Liver (tissue), 9 donors: ENCODE results near the gene TMEM135. TPM values are rescaled to one million over a fixed set of nuclear protein-coding genes. Genes with fewer than 3 reads are reported as not detected.
"Not testable (repeated sequence)": the region's sequence is repeated elsewhere in the genome, so short reads cannot be mapped to it uniquely, and the experiment has no call there.

Experiments used
- DNase-seq: peaks from one replicate; pipeline ENCODE4 v3.0.0-alpha.2; 2017; ENCODE audit warnings: low spot score
- H3K27ac ChIP-seq, 2 donors: one replicate each; pipeline ENCODE4 v1.7.0; 2013; ENCODE audit warnings: inconsistent platforms in 2 of 2, low read length in 2 of 2, control low read depth in 1 of 2, low read depth in 1 of 2, mild to moderate bottlenecking in 1 of 2
- H3K27me3 ChIP-seq, 4 donors: one replicate each; pipeline versions ENCODE4 v1.6.1 to v1.7.0; 2013; ENCODE audit warnings: low read length in 3 of 4, inconsistent platforms in 1 of 4, mild to moderate bottlenecking in 1 of 4, moderate library complexity in 1 of 4; ENCODE audit not compliant: control insufficient read depth in 4 of 4, insufficient read depth in 4 of 4
- H3K36me3 ChIP-seq, 4 donors: one replicate each; pipeline versions ENCODE4 v1.6.1 to v1.7.0; 2013; ENCODE audit warnings: low read length in 3 of 4, mild to moderate bottlenecking in 3 of 4, low read depth in 1 of 4, moderate library complexity in 1 of 4; ENCODE audit not compliant: control insufficient read depth in 4 of 4, insufficient read depth in 3 of 4
- H3K4me1 ChIP-seq, 4 donors: one replicate each; pipeline versions ENCODE4 v1.6.1 to v1.7.0; 2013; ENCODE audit warnings: low read length in 3 of 4, mild to moderate bottlenecking in 3 of 4, moderate library complexity in 1 of 4; ENCODE audit not compliant: control insufficient read depth in 4 of 4, insufficient read depth in 4 of 4
- H3K4me3 ChIP-seq, 3 donors: one replicate each; pipeline versions ENCODE4 v1.6.1 to v1.7.0; 2013; ENCODE audit warnings: low read length in 3 of 3, control low read depth in 1 of 3, low read depth in 1 of 3, mild to moderate bottlenecking in 1 of 3
- H3K9ac ChIP-seq, 2 donors: one replicate each; pipeline ENCODE4 v1.7.0; 2013; ENCODE audit warnings: low read length in 2 of 2, mild to moderate bottlenecking in 2 of 2, moderate library complexity in 2 of 2, control low read depth in 1 of 2, low read depth in 1 of 2
- H3K9me3 ChIP-seq, 4 donors: one replicate each; pipeline versions ENCODE4 v1.6.1 to v1.7.0; 2013; ENCODE audit warnings: low read length in 3 of 4; ENCODE audit not compliant: control insufficient read depth in 4 of 4
- EGR1 ChIP-seq, 2 donors: IDR thresholded peaks; 2 replicates each; pipeline ENCODE4 v1.6.1; 2016 to 2018; ENCODE audit warnings: antibody characterized with exemption in 2 of 2, low read depth in 2 of 2
- GABPA ChIP-seq, 2 donors: IDR thresholded peaks in 1 of 2; conservative IDR thresholded peaks in 1 of 2; 2 replicates each; pipeline ENCODE4 v1.6.1; 2016; ENCODE audit warnings: antibody characterized with exemption in 2 of 2, mild to moderate bottlenecking in 1 of 2, moderate library complexity in 1 of 2
- HNF4A ChIP-seq, 2 donors: conservative IDR thresholded peaks; 2 replicates each; pipeline ENCODE4 v1.6.1; 2016; ENCODE audit warnings: antibody characterized with exemption in 2 of 2, mild to moderate bottlenecking in 2 of 2
- RAD21 ChIP-seq, 2 donors: IDR thresholded peaks; 2 replicates each; pipeline ENCODE4 v1.6.1; 2016; ENCODE audit warnings: antibody characterized with exemption in 2 of 2, mild to moderate bottlenecking in 2 of 2
- RXRA ChIP-seq, 2 donors: IDR thresholded peaks; 2 replicates each; pipeline ENCODE4 v1.6.1; 2017 to 2018; ENCODE audit warnings: antibody characterized with exemption in 2 of 2, mild to moderate bottlenecking in 1 of 2
- SP1 ChIP-seq: IDR thresholded peaks from 2 replicates; pipeline ENCODE4 v1.6.1; 2018; ENCODE audit warnings: antibody characterized with exemption, mild to moderate bottlenecking
- TAF1 ChIP-seq: conservative IDR thresholded peaks from 2 replicates; pipeline ENCODE4 v1.6.1; 2016; ENCODE audit warnings: antibody characterized with exemption, mild to moderate bottlenecking
- YY1 ChIP-seq: IDR thresholded peaks from 2 replicates; pipeline ENCODE4 v1.6.1; 2016; ENCODE audit warnings: antibody characterized with exemption, mild to moderate bottlenecking
- WGBS: extraction: QIAGEN DNeasy Blood & Tissue Kit; methylation state at CpG from one replicate; pipeline ENCODE4 v1.1.7; 2013; 5-methylcytosine and 5-hydroxymethylcytosine counted together
- polyA plus RNA-seq, 2 donors: library from polyadenylated mRNA; stranded (reverse) in 1 of 2; unstranded in 1 of 2; fragments of 200-250 nt in 1 of 2; fragments of >200 nt in 1 of 2; fragmentation: Nextera tagmentation in 1 of 2; extraction: Ambion mirVana in 1 of 2; gene quantifications; one replicate each; pipeline versions ENCODE4 v1.2.1 to v1.2.3, GENCODE V29; 2013 to 2015
- total RNA-seq, 2 donors: library from RNA; depleted of rRNA; stranded (reverse); fragments of >200 nt; gene quantifications; one replicate each; pipeline ENCODE4 v1.2.3, GENCODE V29; 2014
- TF ChIP-seq, protein P1 (sequence below): IDR thresholded peaks from 2 replicates; pipeline ENCODE4 v1.6.1; 2016; ENCODE audit warnings: antibody characterized with exemption
- TF ChIP-seq, protein P2 (sequence below): fragments of 150-350 bp; IDR thresholded peaks from 2 replicates; pipeline ENCODE4 v1.5.1; 2017; ENCODE audit warnings: improper control_type of control experiment, low read depth, low read length; ENCODE audit not compliant: missing input control
- TF ChIP-seq, protein P3 (sequence below): IDR thresholded peaks from 2 replicates; pipeline ENCODE4 v1.6.1; 2016; ENCODE audit warnings: antibody characterized with exemption, mild to moderate bottlenecking
- donor health status: healthy.
- donor health status: healthy.
- donor health status: healthy.
- donor health status: healthy.
- donor health status: healthy.

The TMEM135 gene
- total and polyA plus RNA-seq, 4 donors: 10.0 to 38.9 (median 23.5) TPM

DNA sequence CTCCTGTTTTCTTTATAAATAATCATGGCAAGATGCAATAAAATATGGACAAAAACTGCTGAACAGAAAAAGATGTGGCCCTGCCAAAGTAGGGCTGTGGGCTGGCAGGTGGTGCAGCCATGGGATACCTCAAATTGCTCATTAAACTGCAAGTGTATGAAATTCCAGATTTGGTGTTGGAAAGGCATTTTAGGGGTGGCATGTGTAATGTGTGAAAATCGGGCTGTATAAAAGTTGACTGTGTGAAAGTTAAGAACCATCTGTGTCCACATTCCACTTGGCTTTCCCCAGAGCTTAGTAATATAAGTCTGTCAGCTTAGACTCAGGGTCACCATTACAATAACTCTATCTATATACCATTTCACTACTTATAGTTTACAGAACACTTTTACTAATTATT lies 47.7 kb upstream of the TMEM135 start:
- Histone ChIP-seq H3K27me3 (no peaks in the 10 kb centered on the region), H3K4me3 (no peak overlapping the region), H3K9ac (no peak overlapping the region), H3K9me3 (no peaks in the 10 kb centered on the region), H3K4me1 (peaks cover 0 to 7% (median 0%) of the 10 kb centered on the region in 4 donors), H3K36me3 (no peaks in the 10 kb centered on the region), H3K27ac (no peak overlapping the region)
- 73% methylated on average over 1 of the region's 1 CpG for WGBS
- no peak for TF ChIP-seq RAD21 (IDR thresholded peaks at IDR 0.05)
- no peak for DNase-seq

DNA sequence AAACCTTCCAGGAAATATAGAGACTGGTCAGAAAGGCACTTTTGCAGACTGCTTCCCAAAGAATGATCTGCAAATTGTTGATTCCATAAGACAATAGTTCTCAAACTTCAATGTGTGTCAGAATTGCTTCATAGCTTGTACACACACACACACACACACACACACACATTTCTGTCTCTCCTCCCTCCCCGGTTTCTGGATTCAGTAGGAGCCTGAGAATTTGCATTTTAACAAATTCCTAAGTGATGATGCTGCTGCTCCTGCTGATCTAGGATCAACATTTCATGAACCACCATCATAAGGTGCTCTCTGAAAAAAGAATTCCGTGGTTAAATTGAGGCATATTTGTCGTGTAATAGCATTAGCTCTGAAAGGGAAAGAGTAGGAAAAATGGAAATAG lies 47.2 kb upstream of the TMEM135 start:
- Histone ChIP-seq H3K36me3 (no peaks in the 10 kb centered on the region), H3K27ac (no peak overlapping the region), H3K9me3 (no peaks in the 10 kb centered on the region), H3K4me1 (peaks cover 0 to 7% (median 0%) of the 10 kb centered on the region in 4 donors), H3K9ac (no peak overlapping the region), H3K4me3 (no peak overlapping the region), H3K27me3 (no peaks in the 10 kb centered on the region)
- 85% methylated on average over 3 of the region's 3 CpGs for WGBS
- no peak for DNase-seq
- TF ChIP-seq HNF4A (conservative IDR thresholded peaks at IDR 0.05) (no peak), SP1 (no peak), GABPA (IDR thresholded peaks at IDR 0.05 in 1 of 2, conservative IDR thresholded peaks at IDR 0.05 in 1 of 2) (no peak), RXRA (IDR thresholded peaks at IDR 0.05) (no peak), EGR1 (IDR thresholded peaks at IDR 0.05; ENCODE audit: low read depth in 2 of 2) (no peak)
- TF ChIP-seq, protein P1, sequence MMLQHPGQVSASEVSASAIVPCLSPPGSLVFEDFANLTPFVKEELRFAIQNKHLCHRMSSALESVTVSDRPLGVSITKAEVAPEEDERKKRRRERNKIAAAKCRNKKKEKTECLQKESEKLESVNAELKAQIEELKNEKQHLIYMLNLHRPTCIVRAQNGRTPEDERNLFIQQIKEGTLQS: no peak
- TF ChIP-seq, protein P2, sequence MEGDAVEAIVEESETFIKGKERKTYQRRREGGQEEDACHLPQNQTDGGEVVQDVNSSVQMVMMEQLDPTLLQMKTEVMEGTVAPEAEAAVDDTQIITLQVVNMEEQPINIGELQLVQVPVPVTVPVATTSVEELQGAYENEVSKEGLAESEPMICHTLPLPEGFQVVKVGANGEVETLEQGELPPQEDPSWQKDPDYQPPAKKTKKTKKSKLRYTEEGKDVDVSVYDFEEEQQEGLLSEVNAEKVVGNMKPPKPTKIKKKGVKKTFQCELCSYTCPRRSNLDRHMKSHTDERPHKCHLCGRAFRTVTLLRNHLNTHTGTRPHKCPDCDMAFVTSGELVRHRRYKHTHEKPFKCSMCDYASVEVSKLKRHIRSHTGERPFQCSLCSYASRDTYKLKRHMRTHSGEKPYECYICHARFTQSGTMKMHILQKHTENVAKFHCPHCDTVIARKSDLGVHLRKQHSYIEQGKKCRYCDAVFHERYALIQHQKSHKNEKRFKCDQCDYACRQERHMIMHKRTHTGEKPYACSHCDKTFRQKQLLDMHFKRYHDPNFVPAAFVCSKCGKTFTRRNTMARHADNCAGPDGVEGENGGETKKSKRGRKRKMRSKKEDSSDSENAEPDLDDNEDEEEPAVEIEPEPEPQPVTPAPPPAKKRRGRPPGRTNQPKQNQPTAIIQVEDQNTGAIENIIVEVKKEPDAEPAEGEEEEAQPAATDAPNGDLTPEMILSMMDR: no peak

DNA sequence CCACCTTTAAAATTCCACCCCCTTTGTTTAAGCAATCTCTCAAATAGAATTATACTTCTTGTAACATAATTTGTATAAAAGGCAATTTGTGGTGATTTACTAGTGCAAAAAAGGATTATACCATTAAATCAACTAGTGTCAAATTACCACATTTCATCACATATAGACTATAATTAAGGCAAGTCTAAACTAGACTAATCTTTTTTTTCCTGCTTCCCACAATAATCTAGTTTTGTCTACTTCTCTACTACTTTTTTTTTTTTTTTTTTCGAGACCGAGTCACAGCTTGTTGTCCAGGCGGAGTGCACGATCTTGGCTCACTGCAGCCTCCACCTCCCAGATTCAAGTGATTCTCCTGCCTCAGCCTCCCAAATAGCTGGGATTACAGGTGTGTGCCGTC lies 46.4 kb upstream of the TMEM135 start:
- Histone ChIP-seq H3K27ac (no peak overlapping the region), H3K27me3 (no peaks in the 10 kb centered on the region), H3K9me3 (no peaks in the 10 kb centered on the region), H3K4me3 (no peak overlapping the region), H3K9ac (no peak overlapping the region), H3K4me1 (peaks cover 0 to 7% (median 0%) of the 10 kb centered on the region in 4 donors), H3K36me3 (no peaks in the 10 kb centered on the region)
- WGBS: 90% methylated on average over 5 of the region's 5 CpGs
- DNase-seq: no peak
- TF ChIP-seq RXRA (IDR thresholded peaks at IDR 0.05) (no peak), SP1 (no peak), YY1 (no peak), TAF1 (no peak)
- TF ChIP-seq, protein P1: no peak
- TF ChIP-seq, protein P3, sequence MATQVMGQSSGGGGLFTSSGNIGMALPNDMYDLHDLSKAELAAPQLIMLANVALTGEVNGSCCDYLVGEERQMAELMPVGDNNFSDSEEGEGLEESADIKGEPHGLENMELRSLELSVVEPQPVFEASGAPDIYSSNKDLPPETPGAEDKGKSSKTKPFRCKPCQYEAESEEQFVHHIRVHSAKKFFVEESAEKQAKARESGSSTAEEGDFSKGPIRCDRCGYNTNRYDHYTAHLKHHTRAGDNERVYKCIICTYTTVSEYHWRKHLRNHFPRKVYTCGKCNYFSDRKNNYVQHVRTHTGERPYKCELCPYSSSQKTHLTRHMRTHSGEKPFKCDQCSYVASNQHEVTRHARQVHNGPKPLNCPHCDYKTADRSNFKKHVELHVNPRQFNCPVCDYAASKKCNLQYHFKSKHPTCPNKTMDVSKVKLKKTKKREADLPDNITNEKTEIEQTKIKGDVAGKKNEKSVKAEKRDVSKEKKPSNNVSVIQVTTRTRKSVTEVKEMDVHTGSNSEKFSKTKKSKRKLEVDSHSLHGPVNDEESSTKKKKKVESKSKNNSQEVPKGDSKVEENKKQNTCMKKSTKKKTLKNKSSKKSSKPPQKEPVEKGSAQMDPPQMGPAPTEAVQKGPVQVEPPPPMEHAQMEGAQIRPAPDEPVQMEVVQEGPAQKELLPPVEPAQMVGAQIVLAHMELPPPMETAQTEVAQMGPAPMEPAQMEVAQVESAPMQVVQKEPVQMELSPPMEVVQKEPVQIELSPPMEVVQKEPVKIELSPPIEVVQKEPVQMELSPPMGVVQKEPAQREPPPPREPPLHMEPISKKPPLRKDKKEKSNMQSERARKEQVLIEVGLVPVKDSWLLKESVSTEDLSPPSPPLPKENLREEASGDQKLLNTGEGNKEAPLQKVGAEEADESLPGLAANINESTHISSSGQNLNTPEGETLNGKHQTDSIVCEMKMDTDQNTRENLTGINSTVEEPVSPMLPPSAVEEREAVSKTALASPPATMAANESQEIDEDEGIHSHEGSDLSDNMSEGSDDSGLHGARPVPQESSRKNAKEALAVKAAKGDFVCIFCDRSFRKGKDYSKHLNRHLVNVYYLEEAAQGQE: no peak

DNA sequence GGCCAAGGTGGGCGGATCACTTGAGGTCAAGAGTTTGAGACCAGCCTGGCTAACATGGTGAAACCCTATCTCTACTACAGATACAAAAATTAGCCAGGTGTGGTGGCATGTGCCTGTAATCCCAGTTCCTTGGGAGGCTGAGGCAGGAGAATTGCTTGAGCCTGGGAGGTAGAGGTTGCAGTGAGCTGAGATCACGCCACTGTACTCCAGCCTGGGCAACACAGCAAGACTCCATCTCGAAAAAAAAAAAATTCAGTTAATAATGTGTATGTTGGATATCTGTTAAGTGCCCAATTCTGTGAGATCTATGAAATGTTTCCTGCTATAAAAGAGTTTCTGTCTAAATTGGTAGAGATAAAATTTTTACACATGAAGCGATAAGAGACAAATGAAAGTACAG lies 45.4 kb upstream of the TMEM135 start:
- not testable (repeated sequence) for DNase-seq, H3K9ac ChIP-seq, H3K9me3 ChIP-seq, H3K27ac ChIP-seq, H3K4me1 ChIP-seq, H3K27me3 ChIP-seq, H3K36me3 ChIP-seq, H3K4me3 ChIP-seq
- 90% methylated on average over 4 of the region's 4 CpGs for WGBS
